D341Med (cell line): ENCODE results near the gene HHATL.

Source experiments
- DNase-seq: peaks from one replicate; pipeline ENCODE4 v3.0.0; 2012; ENCODE audit warnings: low spot score

Gene HHATL

GRCh38 chr3:42684632-42685362, 17.8 kb downstream of the HHATL start:
- DNase-seq = no peak

GRCh38 chr3:42683875-42684598, 18.6 kb downstream of the HHATL start:
- no peak for DNase-seq

GRCh38 chr3:42682301-42683070, 20.1 kb downstream of the HHATL start:
- no peak for DNase-seq

GRCh38 chr3:42681361-42682038, 21.1 kb downstream of the HHATL start:
- DNase-seq = no peak

- no peak for DNase-seq
These were observed 21.8 kb downstream of the HHATL start for GRCh38 chr3:42680806-42681205.

- DNase-seq = no peak
These were observed 22.3 kb downstream of the HHATL start for GRCh38 chr3:42680271-42680670.

- DNase-seq = no peak
These were observed 24.2 kb downstream of the HHATL start for GRCh38 chr3:42678447-42678846.

GRCh38 chr3:42675909-42676308, 26.7 kb downstream of the HHATL start:
- DNase-seq = no peak

GRCh38 chr3:42674146-42674545, 28.5 kb downstream of the HHATL start:
- DNase-seq = no peak

GRCh38 chr3:42673082-42673481, 29.5 kb downstream of the HHATL start:
- DNase-seq = no peak

GRCh38 chr3:42672515-42672914, 30.1 kb downstream of the HHATL start:
- DNase-seq = no peak

- DNase-seq = no peak
These were observed 31.9 kb downstream of the HHATL start for GRCh38 chr3:42670670-42671069.

- peak; percentile 20 for DNase-seq
These were observed 32.5 kb downstream of the HHATL start for GRCh38 chr3:42670051-42670576.

GRCh38 chr3:42668793-42669217, 33.8 kb downstream of the HHATL start:
- DNase-seq = no peak

GRCh38 chr3:42668413-42668760, 34.2 kb downstream of the HHATL start:
- no peak for DNase-seq

GRCh38 chr3:42667523-42668412, 34.8 kb downstream of the HHATL start:
- peak; percentile 84 for DNase-seq

GRCh38 chr3:42667096-42667522, 35.5 kb downstream of the HHATL start:
- peak; percentile 31 for DNase-seq

- peak; percentile 17 for DNase-seq
These were observed 36.0 kb downstream of the HHATL start for GRCh38 chr3:42666577-42666998.

- peak; percentile 30 for DNase-seq
These were observed 36.6 kb downstream of the HHATL start for GRCh38 chr3:42666022-42666421.

- peak; percentile 42 for DNase-seq
These were observed 37.3 kb downstream of the HHATL start for GRCh38 chr3:42665050-42665878.
